Measurements from ENCODE around the gene CLDN3.
"Not testable (repeated sequence)": the region's sequence is repeated elsewhere in the genome, so short reads cannot be mapped to it uniquely, and the experiment has no call there.

The CLDN3 gene

GRCh38 chr7:73770002-73770859 is at the start of gene CLDN3:
Gene CLDN3, minus strand, starts transcription at chr7:73770270. Its CDS starts 221 bp downstream, at chr7:73770049.
- no peak for FAIRE-seq

- no peak for FAIRE-seq
Observed at GRCh38 chr7:73817121-73817520, 47.1 kb upstream of the CLDN3 start.

GRCh38 chr7:73815436-73815835 is 45.4 kb upstream of the CLDN3 start:
- FAIRE-seq = no peak

DNA sequence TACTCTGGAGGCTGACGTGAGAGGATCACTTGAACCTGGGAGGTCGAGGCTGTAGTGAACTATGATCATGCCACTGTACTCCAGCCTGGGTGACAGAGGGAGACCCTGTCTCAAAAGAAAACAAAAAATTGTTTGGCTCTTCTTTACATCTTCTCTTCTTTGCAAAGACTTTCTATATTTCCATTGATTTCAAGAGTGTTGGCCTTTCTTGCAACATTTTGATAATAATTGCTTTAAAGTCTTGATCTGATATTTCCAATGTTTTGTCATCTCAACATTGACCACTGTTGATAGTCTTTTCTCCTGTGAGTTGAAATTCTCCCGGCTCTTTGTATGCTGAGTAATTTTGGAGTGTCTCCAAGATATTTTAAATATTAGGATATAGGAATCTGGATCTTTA is 42.9 kb upstream of the CLDN3 start:
- no peak for FAIRE-seq

DNA sequence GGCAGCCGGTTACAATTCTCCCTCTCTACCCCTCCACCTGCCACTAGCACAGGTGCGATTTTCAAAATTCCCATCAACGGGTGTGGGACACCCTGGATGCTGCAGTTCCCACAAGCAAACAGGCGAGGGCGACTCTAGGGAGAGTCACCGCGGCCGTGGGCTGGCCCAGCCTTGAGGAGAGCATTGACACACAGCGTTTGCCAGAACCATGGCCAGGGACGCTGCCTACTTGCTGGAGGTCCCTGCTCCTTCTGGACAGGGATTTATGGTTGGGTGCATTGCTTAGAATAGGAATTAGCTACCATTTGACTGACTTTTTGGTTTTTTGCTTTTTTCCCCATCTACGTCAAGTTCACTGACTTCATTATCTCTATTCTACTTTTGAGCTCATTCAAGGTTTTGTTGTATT is 41.7 kb upstream of the CLDN3 start:
- no peak for FAIRE-seq

- no peak for FAIRE-seq
Observed at GRCh38 chr7:73810998-73811360, 40.9 kb upstream of the CLDN3 start.

- FAIRE-seq = no peak
Observed at GRCh38 chr7:73809467-73809951, 39.4 kb upstream of the CLDN3 start.

DNA sequence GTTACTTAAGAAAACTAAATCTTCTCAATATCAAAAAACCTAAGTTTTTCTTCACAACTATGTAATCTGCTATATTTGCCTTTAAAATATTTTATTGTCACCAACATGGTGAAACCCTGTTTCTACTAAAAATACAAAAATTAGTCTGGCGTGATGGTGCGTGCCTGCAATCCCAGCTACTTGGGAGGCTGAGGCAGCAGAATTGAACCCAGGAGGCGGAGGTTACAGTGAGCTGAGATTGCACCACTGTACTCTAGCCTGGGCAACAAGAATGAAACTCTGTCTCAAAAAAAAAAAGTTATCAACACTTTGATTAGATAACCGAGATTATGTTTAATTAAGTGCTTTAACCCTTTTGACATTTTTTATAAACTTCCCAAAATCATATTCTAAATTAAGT is 32.4 kb upstream of the CLDN3 start:
- FAIRE-seq = no peak

- peak; percentile 74 for FAIRE-seq
Observed at GRCh38 chr7:73801577-73801976, 31.5 kb upstream of the CLDN3 start.

DNA sequence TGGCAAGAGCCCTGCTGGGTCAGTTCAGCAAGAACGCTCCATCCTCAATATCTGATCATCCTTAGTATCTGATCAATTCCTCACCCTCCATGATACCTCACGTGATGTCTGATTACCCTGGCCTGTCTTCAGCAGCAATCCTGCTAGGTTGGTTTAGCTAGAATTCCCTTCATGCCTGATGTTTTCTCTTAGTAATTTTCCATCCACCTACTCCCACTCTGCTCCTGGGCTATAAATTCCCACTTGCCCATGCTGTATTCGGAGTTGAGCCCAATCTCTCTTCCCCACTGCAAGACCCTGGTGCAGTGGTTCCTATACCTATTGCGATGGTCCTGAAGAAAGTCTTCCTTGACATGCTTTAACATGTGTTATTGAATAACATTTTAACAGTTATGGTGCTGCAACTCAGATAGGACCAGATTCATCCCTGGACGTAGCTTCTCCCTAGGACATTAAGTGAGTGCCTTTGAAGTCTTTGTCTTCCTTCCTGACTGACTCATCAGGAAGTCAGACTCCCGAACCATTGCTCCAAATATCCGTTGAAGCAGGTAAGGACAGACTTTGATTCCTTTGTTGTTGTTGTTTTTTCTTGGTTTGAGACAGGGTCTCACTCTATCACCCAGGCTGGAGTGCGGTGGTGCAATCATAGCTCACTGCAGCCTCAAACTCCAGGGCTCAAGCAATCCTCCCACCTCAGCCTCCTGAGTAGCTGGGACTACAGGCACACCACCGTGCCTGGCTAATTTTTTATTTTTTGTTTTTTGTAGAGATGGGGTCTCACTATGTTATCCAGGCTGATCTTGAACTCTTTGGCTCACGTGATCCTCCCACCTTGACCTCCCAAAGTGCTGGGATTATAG is 29.4 kb upstream of the CLDN3 start:
- no peak for FAIRE-seq

- FAIRE-seq = not testable (repeated sequence)
Observed at GRCh38 chr7:73797176-73797575, 27.1 kb upstream of the CLDN3 start.

DNA sequence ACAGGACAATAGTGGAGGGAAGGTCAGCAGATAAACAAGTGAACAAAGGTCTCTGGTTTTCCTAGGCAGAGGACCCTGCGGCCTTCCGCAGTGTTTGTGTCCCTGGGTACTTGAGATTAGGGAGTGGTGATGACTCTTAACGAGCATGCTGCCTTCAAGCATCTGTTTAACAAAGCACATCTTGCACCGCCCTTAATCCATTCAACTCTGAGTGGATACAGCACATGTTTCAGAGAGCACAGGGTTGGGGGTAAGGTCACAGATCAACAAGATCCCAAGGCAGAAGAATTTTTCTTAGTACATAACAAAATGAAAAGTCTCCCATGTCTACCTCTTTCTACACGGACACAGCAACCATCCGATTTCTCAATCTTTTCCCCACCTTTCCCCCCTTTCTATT is 26.6 kb upstream of the CLDN3 start:
- not testable (repeated sequence) for FAIRE-seq

GRCh38 chr7:73795188-73795587 is 25.1 kb upstream of the CLDN3 start:
- FAIRE-seq = not testable (repeated sequence)

- not testable (repeated sequence) for FAIRE-seq
Observed at GRCh38 chr7:73791170-73791690, 21.2 kb upstream of the CLDN3 start.

- no peak for FAIRE-seq
Observed at GRCh38 chr7:73789051-73789450, 19.0 kb upstream of the CLDN3 start.

DNA sequence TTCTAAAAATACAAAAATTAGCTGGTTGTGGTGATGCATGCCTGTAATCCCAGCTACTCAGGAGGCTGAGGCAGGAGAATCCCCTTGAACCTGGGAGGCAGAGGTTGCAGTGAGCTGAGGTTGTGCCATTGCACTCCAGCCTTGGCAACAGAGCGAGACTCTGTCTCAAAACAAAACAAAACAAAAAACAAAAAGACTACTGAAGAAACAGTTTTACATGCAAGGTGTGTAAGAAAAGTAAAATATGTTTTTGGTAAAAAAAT is 17.6 kb upstream of the CLDN3 start:
- FAIRE-seq = not testable (repeated sequence)

GRCh38 chr7:73786588-73786987 is 16.5 kb upstream of the CLDN3 start:
- FAIRE-seq = no peak

DNA sequence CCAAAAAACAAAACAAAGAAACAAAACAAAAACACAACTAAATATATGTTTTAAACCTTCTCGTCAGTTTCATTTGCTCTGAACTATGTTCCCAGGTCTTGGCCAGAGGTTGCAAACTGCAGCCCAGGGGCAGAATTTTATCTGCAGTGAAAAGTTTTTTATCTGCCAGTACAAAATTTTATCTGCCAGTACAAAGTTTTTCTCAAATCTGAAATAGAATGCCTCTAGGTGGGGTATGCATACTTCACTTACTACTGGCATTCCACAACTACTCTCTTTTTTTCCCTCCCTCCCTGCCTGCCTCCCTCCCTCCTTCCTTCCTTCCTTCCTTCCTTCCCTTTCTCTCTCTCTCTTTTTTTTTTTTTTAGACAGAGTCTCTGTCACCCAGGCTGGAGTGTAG is 9.4 kb upstream of the CLDN3 start:
- no peak for FAIRE-seq

DNA sequence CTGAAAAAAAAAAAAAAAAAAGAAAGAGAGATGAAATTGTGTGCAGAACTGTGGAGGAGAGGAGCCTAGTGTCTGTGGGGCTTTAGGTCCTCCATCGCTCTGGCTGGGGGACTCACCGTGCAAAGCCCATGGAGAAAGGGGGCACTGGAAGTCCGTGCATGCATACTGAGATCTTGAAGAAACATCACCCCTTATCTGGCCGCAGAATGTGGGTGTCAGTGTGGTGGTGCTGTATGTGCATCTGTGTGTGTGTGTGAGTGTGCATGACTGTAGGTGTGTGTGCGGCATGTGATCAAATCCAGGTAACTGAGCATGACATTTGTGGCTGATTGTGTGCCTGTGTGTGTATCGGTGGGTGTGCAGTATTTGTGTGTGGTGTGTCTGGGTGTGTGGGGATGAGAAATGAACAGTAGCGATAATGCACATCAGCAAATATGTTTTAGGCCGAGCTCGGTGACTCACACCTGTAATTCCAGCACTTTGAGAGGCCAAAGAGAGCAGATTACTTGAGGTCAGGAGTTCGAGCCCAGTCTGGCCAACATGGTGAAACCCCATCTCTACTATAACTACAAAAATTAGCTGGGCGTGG is 8.8 kb upstream of the CLDN3 start:
- no peak for FAIRE-seq

- FAIRE-seq = no peak
Observed at GRCh38 chr7:73774923-73775322, 4.9 kb upstream of the CLDN3 start.

GRCh38 chr7:73773700-73774517 is 3.8 kb upstream of the CLDN3 start:
- no peak for FAIRE-seq

All from endometrium (tissue), 2 donors.